OCI-LY1 (cell line): ENCODE results near the gene NLRP2B.

Experiments used
- H2AFZ ChIP-seq: fragments of 200-600 bp; sonication (generic), shearing (Covaris generic); 2 replicates; pipeline ENCODE4 v1.6.0; 2014; ENCODE audit warnings: antibody characterized with exemption, mild to moderate bottlenecking, low read length
- H3F3A ChIP-seq: fragments of 200-600 bp; sonication (generic), shearing (Covaris generic); 2 replicates; pipeline ENCODE4 v1.6.0; 2014; ENCODE audit warnings: mild to moderate bottlenecking, antibody characterized with exemption, low read length, moderate library complexity; ENCODE audit not compliant: insufficient read depth
- H3K27ac ChIP-seq: fragments of 200-600 bp; sonication (generic); 2 replicates; pipeline ENCODE4 v1.5.1; 2014; ENCODE audit warnings: low read length, mixed run types, mild to moderate bottlenecking, low read depth; ENCODE audit not compliant: poor library complexity, severe bottlenecking
- H3K27me3 ChIP-seq: fragments of 200-600 bp; sonication (generic); 2 replicates; pipeline ENCODE4 v1.6.0; 2014; ENCODE audit warnings: antibody characterized with exemption, mild to moderate bottlenecking, low read length, moderate library complexity; ENCODE audit not compliant: insufficient read depth
- H3K36me3 ChIP-seq: fragments of 200-600 bp; sonication (generic); 2 replicates; pipeline ENCODE4 v1.6.1; 2014; ENCODE audit warnings: mild to moderate bottlenecking, antibody characterized with exemption, low read length, moderate library complexity, mixed read lengths; ENCODE audit not compliant: insufficient read depth
- H3K4me1 ChIP-seq: fragments of 200-600 bp; sonication (generic); 2 replicates; pipeline ENCODE4 v1.5.1; 2014; ENCODE audit warnings: mild to moderate bottlenecking, low read length, moderate library complexity; ENCODE audit not compliant: insufficient read depth, severe bottlenecking
- H3K4me2 ChIP-seq: fragments of 200-600 bp; sonication (generic), shearing (Covaris generic); 2 replicates; pipeline ENCODE4 v1.6.1; 2014; ENCODE audit warnings: low read length
- H3K4me3 ChIP-seq: fragments of 200-600 bp; sonication (generic); 2 replicates; pipeline ENCODE4 v1.5.1; 2014; ENCODE audit warnings: low read length, low read depth, mild to moderate bottlenecking, mixed read lengths; ENCODE audit not compliant: poor library complexity, severe bottlenecking
- H3K79me2 ChIP-seq: fragments of 200-600 bp; shearing (Covaris generic); 2 replicates; pipeline ENCODE4 v1.6.1; 2016; ENCODE audit warnings: mixed run types, low read length, mixed read lengths; ENCODE audit not compliant: insufficient read depth
- H3K9ac ChIP-seq: fragments of 200-600 bp; sonication (generic), shearing (Covaris generic); 2 replicates; pipeline ENCODE4 v1.6.1; 2014; ENCODE audit warnings: mild to moderate bottlenecking, low read length, mixed read lengths
- H3K9me2 ChIP-seq: fragments of 200-600 bp; sonication (generic), shearing (Covaris generic); 2 replicates; pipeline ENCODE4 v1.6.1; 2014; ENCODE audit warnings: low read depth, mild to moderate bottlenecking, low read length, mixed read lengths
- H3K9me3 ChIP-seq: fragments of 200-600 bp; shearing (Covaris generic); 2 replicates; pipeline ENCODE4 v1.6.1; 2014; ENCODE audit warnings: low read length, mixed read lengths
- H4K20me1 ChIP-seq: fragments of 200-600 bp; sonication (generic), shearing (Covaris generic); 2 replicates; pipeline ENCODE4 v1.6.0; 2016; ENCODE audit warnings: mild to moderate bottlenecking, low read length; ENCODE audit not compliant: insufficient read depth
- CTCF ChIP-seq: fragments of 200-600 bp; sonication (generic), shearing (Covaris generic); IDR thresholded peaks from 2 replicates; pipeline ENCODE4 v1.5.1; 2017; ENCODE audit warnings: mild to moderate bottlenecking, antibody characterized with exemption, low read length, moderate library complexity, mixed read lengths
- EZH2 ChIP-seq: fragments of 200-600 bp; sonication (generic), shearing (Covaris generic); IDR thresholded peaks from 2 replicates; pipeline ENCODE4 v1.8.0; 2017; ENCODE audit warnings: borderline replicate concordance, mixed run types, mild to moderate bottlenecking, antibody characterized with exemption, low read length, moderate library complexity, mixed read lengths

The NLRP2B gene

GRCh38 chrX:57652705-57653104 lies 27.4 kb downstream of the NLRP2B start:
- H3K9me3 ChIP-seq = no peaks in the 10 kb centered on the region
- TF ChIP-seq CTCF (no peak), EZH2 (no peak)
- no peaks in the 10 kb centered on the region for H3K4me1 ChIP-seq

GRCh38 chrX:57651169-57651919 lies 28.7 kb downstream of the NLRP2B start:
- H3K4me2 ChIP-seq = no peak overlapping the region
- no peaks in the 10 kb centered on the region for H3K36me3 ChIP-seq
- no peaks in the 10 kb centered on the region for H3F3A ChIP-seq
- no peaks in the 10 kb centered on the region for H3K9me2 ChIP-seq
- H3K4me1 ChIP-seq = no peaks in the 10 kb centered on the region
- no peak overlapping the region for H3K4me3 ChIP-seq
- H3K27ac ChIP-seq = no peak overlapping the region
- TF ChIP-seq CTCF (no peak), EZH2 (no peak)
- H2AFZ ChIP-seq = no peak overlapping the region
- H3K79me2 ChIP-seq = no peaks in the 10 kb centered on the region
- no peaks in the 10 kb centered on the region for H3K9me3 ChIP-seq
- no peaks in the 10 kb centered on the region for H3K27me3 ChIP-seq
- no peak overlapping the region for H3K9ac ChIP-seq
- no peaks in the 10 kb centered on the region for H4K20me1 ChIP-seq

More at GRCh38 chrX:57652705-57653104, 27.4 kb downstream of the NLRP2B start:
- Histone ChIP-seq H3K27me3 (no peaks in the 10 kb centered on the region), H3K79me2 (no peaks in the 10 kb centered on the region), H2AFZ (no peak overlapping the region), H4K20me1 (no peaks in the 10 kb centered on the region), H3K27ac (no peak overlapping the region), H3K4me2 (no peak overlapping the region), H3K9me2 (no peaks in the 10 kb centered on the region), H3K9ac (no peak overlapping the region), H3K4me3 (no peak overlapping the region), H3F3A (no peaks in the 10 kb centered on the region), H3K36me3 (no peaks in the 10 kb centered on the region)

- Histone ChIP-seq H3F3A (no peaks in the 10 kb centered on the region), H4K20me1 (no peaks in the 10 kb centered on the region), H3K9me3 (no peaks in the 10 kb centered on the region), H2AFZ (no peak overlapping the region), H3K4me2 (no peak overlapping the region), H3K36me3 (no peaks in the 10 kb centered on the region), H3K27ac (no peak overlapping the region), H3K79me2 (no peaks in the 10 kb centered on the region), H3K4me3 (no peak overlapping the region), H3K4me1 (no peaks in the 10 kb centered on the region), H3K9me2 (no peaks in the 10 kb centered on the region), H3K27me3 (no peaks in the 10 kb centered on the region), H3K9ac (no peak overlapping the region)
- TF ChIP-seq CTCF (no peak), EZH2 (no peak)
Observed at GRCh38 chrX:57647020-57647419, 33.0 kb downstream of the NLRP2B start.
